Choroid plexus epithelial cell (primary cell): Measurements from ENCODE around the gene SULT1A1.
"Not testable (repeated sequence)": the region's sequence is repeated elsewhere in the genome, so short reads cannot be mapped to it uniquely, and the experiment has no call there.

Experiments
- DNase-seq: peaks from one replicate; pipeline ENCODE4 v3.0.0-alpha.2; 2010; ENCODE audit warnings: low read depth
- H3K4me3 ChIP-seq: 2 replicates; pipeline ENCODE4 v1.5.1; 2011; ENCODE audit warnings: low read depth, mild to moderate bottlenecking, control low read depth, low read length, moderate library complexity
- CTCF ChIP-seq: conservative IDR thresholded peaks from 2 replicates; pipeline ENCODE4 v1.5.1; 2011; ENCODE audit warnings: low read depth, mild to moderate bottlenecking, control low read depth, inconsistent platforms, low read length, moderate library complexity

SULT1A1 gene

GRCh38 chr16:28607116-28607623, 2.7 kb downstream of the SULT1A1 start:
- TF ChIP-seq CTCF, result no peak
- no peak overlapping the region for H3K4me3 ChIP-seq
- DNase-seq, result no peak

GRCh38 chr16:28606291-28607115, 3.3 kb downstream of the SULT1A1 start:
- DNase-seq, result no peak
- no peak for TF ChIP-seq CTCF
- H3K4me3 ChIP-seq, result no peak overlapping the region

GRCh38 chr16:28604186-28604565, 5.7 kb downstream of the SULT1A1 start:
- DNase-seq, result no peak
- H3K4me3 ChIP-seq, result no peak overlapping the region
- TF ChIP-seq CTCF, result no peak

GRCh38 chr16:28603381-28604185, 6.3 kb downstream of the SULT1A1 start:
- no peak for DNase-seq

GRCh38 chr16:28602529-28602928, 7.3 kb downstream of the SULT1A1 start:
- no peak for TF ChIP-seq CTCF
- DNase-seq, result no peak
- no peak overlapping the region for H3K4me3 ChIP-seq

More at GRCh38 chr16:28603381-28604185, 6.3 kb downstream of the SULT1A1 start:
- no peak overlapping the region for H3K4me3 ChIP-seq
- no peak for TF ChIP-seq CTCF

GRCh38 chr16:28602062-28602461, 7.8 kb downstream of the SULT1A1 start:
- H3K4me3 ChIP-seq, DNase-seq: not testable (repeated sequence)

- DNase-seq, H3K4me3 ChIP-seq: not testable (repeated sequence)
Observed at GRCh38 chr16:28601589-28601988, 8.3 kb downstream of the SULT1A1 start.

- H3K4me3 ChIP-seq, DNase-seq: not testable (repeated sequence)
Observed at GRCh38 chr16:28600965-28601364, 8.9 kb downstream of the SULT1A1 start.

GRCh38 chr16:28599377-28600285, 10.2 kb downstream of the SULT1A1 start:
- DNase-seq, H3K4me3 ChIP-seq: not testable (repeated sequence)
